Uterus (tissue), 4 donors: ENCODE results near the gene DPRX. TPM values are rescaled to one million over a fixed set of nuclear protein-coding genes. Genes with fewer than 3 reads are reported as not detected.

Source experiments
- DNase-seq, 2 donors: peaks; one replicate each; pipeline ENCODE4 v3.0.0-alpha.2; 2019 to 2020
- H3K27ac ChIP-seq, 2 donors: fragments of 200-600 bp; sonication (generic); 1 replicate in 1 of 2; 2 replicates in 1 of 2; pipeline ENCODE4 v1.5.1; 2016 to 2018
- H3K27me3 ChIP-seq, 2 donors: fragments of 200-600 bp; sonication (generic); one replicate each; pipeline ENCODE4 v1.5.1; 2018 to 2019; ENCODE audit warnings: control low read depth in 1 of 2
- H3K36me3 ChIP-seq, 2 donors: fragments of 200-600 bp; sonication (generic); one replicate each; pipeline ENCODE4 v1.5.1; 2019; ENCODE audit warnings: control low read depth in 1 of 2
- H3K4me1 ChIP-seq, 2 donors: fragments of 200-600 bp; sonication (generic); one replicate each; pipeline ENCODE4 v1.5.1; 2018 to 2019; ENCODE audit warnings: control low read depth in 1 of 2
- H3K4me3 ChIP-seq, 2 donors: fragments of 200-600 bp; sonication (generic); 1 replicate in 1 of 2; 2 replicates in 1 of 2; pipeline ENCODE4 v1.5.1; 2018 to 2019; ENCODE audit warnings: mild to moderate bottlenecking in 1 of 2
- H3K9me3 ChIP-seq, 2 donors: fragments of 200-600 bp; sonication (generic); one replicate each; pipeline ENCODE4 v1.5.1; 2019; ENCODE audit warnings: control low read depth in 1 of 2
- POLR2A ChIP-seq, 2 donors: fragments of 450-650 bp; IDR thresholded peaks; one replicate each; pipeline ENCODE4 v1.6.1; 2016; ENCODE audit warnings: antibody characterized with exemption in 2 of 2, mild to moderate bottlenecking in 1 of 2, moderate library complexity in 1 of 2
- intact Hi-C: fragments of 100-400 bp; cut with DNase I; formaldehyde crosslinking; loops from one replicate; pipeline ENCODE4 v1.15.1; 2023; ENCODE audit warnings: low total_unique reads
- microRNA counts, 2 donors: library from miRNA; unstranded; fragments of <30 nt; microRNA quantifications; one replicate each; lab custom pipeline; 2016 to 2017
- microRNA-seq: library from miRNA; unstranded; fragments of <30 nt; microRNA quantifications from one replicate; pipeline ENCODE4, GENCODE V29; 2016; ENCODE audit warnings: borderline microRNAs expressed, borderline replicate concordance
- small RNA-seq: library from RNA; depleted of rRNA; stranded (forward); fragments of <200 nt; gene quantifications from one replicate; pipeline ENCODE3, GENCODE V24; 2016
- total RNA-seq, 4 donors: library from RNA; depleted of rRNA in 3 of 4; stranded (reverse); fragments of >200 nt in 3 of 4; gene quantifications; one replicate each; pipeline versions ENCODE4 v1.1.0 to v1.2.4, GENCODE V29; 2014 to 2023
- TF ChIP-seq, protein P1 (sequence below), 4 experiments: fragments of 200-600 bp in 2 of 4; fragments of 450-650 bp in 2 of 4; sonication (generic) in 2 of 4; IDR thresholded peaks; one replicate each; pipeline ENCODE4 v1.5.1; 2016 to 2019; ENCODE audit warnings: antibody characterized with exemption in 4 of 4, mild to moderate bottlenecking in 2 of 4, moderate library complexity in 1 of 4
- donor health status: DM: yes; HTN: yes; CAD: no.

DPRX gene
- total RNA-seq, 4 donors from 2014 or later = not detected

DNA sequence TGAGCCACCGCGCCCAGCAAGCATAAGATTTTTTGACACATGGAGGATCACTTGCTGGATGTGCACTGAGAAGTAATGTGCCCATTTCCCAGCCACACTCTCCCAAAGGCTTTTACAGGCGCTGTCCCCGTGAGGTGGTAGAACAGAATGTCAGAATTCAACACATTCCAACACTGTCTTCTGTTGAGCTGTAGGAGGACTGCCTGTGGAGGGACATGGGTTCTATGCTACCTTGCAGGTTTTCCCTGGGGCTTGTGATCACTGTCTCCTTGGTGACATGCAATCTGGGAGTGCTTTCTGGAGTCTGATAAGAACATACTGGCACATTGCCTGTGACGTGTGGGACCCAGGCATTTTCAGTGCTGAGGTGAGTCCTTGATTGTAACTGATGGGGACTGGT, 38.5 kb downstream of the DPRX start:
- H3K27me3 ChIP-seq = no peaks in the 10 kb centered on the region
- no peak for TF ChIP-seq POLR2A (IDR thresholded peaks at IDR 0.05)
- TF ChIP-seq, protein P1, sequence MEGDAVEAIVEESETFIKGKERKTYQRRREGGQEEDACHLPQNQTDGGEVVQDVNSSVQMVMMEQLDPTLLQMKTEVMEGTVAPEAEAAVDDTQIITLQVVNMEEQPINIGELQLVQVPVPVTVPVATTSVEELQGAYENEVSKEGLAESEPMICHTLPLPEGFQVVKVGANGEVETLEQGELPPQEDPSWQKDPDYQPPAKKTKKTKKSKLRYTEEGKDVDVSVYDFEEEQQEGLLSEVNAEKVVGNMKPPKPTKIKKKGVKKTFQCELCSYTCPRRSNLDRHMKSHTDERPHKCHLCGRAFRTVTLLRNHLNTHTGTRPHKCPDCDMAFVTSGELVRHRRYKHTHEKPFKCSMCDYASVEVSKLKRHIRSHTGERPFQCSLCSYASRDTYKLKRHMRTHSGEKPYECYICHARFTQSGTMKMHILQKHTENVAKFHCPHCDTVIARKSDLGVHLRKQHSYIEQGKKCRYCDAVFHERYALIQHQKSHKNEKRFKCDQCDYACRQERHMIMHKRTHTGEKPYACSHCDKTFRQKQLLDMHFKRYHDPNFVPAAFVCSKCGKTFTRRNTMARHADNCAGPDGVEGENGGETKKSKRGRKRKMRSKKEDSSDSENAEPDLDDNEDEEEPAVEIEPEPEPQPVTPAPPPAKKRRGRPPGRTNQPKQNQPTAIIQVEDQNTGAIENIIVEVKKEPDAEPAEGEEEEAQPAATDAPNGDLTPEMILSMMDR (IDR thresholded peaks at IDR 0.05) = no peak
- no peaks in the 10 kb centered on the region for H3K36me3 ChIP-seq
- DNase-seq = no peak
- H3K27ac ChIP-seq = no peak overlapping the region
- H3K4me1 ChIP-seq = no peaks in the 10 kb centered on the region
- no peak overlapping the region for H3K4me3 ChIP-seq
- intact Hi-C loops = no loop called here
- H3K9me3 ChIP-seq = no peaks in the 10 kb centered on the region

DNA sequence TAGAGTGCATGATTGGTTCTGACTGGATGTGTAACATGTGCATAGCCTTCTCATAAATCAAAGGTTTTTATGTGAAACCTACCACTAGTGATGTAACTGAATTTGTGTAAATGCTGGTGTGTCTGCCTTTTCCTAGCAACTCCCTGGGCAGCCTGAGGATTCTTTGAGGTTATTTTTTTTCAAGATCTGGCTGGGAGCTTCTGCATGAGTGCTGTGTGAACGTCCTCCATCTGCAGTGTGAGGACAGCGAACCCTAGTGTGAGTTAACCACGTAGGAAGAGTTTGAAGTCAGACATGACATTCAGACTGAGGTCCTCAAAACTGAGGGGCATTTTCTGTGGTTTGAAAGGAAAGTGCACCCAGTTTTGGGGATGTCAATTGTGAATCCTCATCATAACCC, 39.9 kb downstream of the DPRX start:
- DNase-seq = no peak
- Histone ChIP-seq H3K36me3 (no peaks in the 10 kb centered on the region), H3K27me3 (no peaks in the 10 kb centered on the region), H3K4me3 (no peak overlapping the region), H3K4me1 (no peaks in the 10 kb centered on the region), H3K27ac (no peak overlapping the region), H3K9me3 (no peaks in the 10 kb centered on the region)
- TF ChIP-seq POLR2A (IDR thresholded peaks at IDR 0.05) = no peak
- TF ChIP-seq, protein P1 (IDR thresholded peaks at IDR 0.05) = no peak
- intact Hi-C loops = no loop called here

MicroRNA genes within 50 kb of the gene (microRNA counts, 767-probe panel; counts per million panel counts)
- microRNA hsa-miR-1323 (lab: Ali Mortazavi, UCI) = 0 to 1,464 counts per million in 2 donors
- microRNA hsa-miR-498 (lab: Ali Mortazavi, UCI) = 0 counts per million in 2 donors
- microRNA hsa-miR-512-3p (lab: Ali Mortazavi, UCI) = 0 counts per million in 2 donors
- microRNA hsa-miR-512-5p (lab: Ali Mortazavi, UCI) = 0 counts per million in 2 donors
- 0 counts per million in 2 donors for microRNA hsa-miR-515-3p (lab: Ali Mortazavi, UCI)
- microRNA hsa-miR-515-5p (lab: Ali Mortazavi, UCI) = 0 counts per million in 2 donors
- 0 counts per million in 2 donors for microRNA hsa-miR-519c-3p (lab: Ali Mortazavi, UCI)
- microRNA hsa-miR-519e-3p (lab: Ali Mortazavi, UCI) = 0 counts per million in 2 donors
- microRNA hsa-miR-520e (lab: Ali Mortazavi, UCI) = 0 counts per million in 2 donors
- microRNA hsa-miR-520f (lab: Ali Mortazavi, UCI) = 0 counts per million in 2 donors

Small RNA genes lying within 50 kb of the gene (microRNA-seq; reads per million reads assigned to microRNA genes)
- gene MIR1323 (not detected), gene MIR498 (not detected), gene MIR512-1 (not detected), gene MIR512-2 (not detected), gene MIR515-1 (not detected), gene MIR515-2 (not detected), gene MIR519C (not detected), gene MIR519E (not detected), gene MIR520E (not detected), gene MIR520F (not detected)

Small RNA genes lying within 50 kb of the gene (small RNA-seq; reads per million reads assigned to genes)
- gene MIR1323 (not detected), gene MIR498 (not detected), gene MIR512-1 (not detected), gene MIR512-2 (not detected), gene MIR515-1 (not detected), gene MIR515-2 (not detected), gene MIR519C (not detected), gene MIR519E (not detected), gene MIR520E (not detected), gene RNU6-698P (not detected)

Other genes starting within 250 kb of the DPRX start
- gene ZNF765, start 236.8 kb upstream of the DPRX start, total RNA-seq = 10 to 100 TPM in 3 of 4 donors, 1 to 10 TPM in 1; 5.1 to 28.8 (median 23.6) TPM
- gene ZNF761, start 200.0 kb upstream of the DPRX start, total RNA-seq = 10 to 100 TPM in 2 of 4 donors, 1 to 10 TPM in 2; 4.6 to 16.3 (median 8.8) TPM
- 10 to 100 TPM in 1 of 4 donors, 1 to 10 TPM in 3; 1.8 to 10.8 (median 6.7) TPM for gene ZNF813, start 164.3 kb upstream of the DPRX start, total RNA-seq
- gene ZNF331, start 93.9 kb upstream of the DPRX start, total RNA-seq = 10 to 100 TPM in 3 of 4 donors, 1 to 10 TPM in 1; 9.4 to 39.0 (median 17.0) TPM
- gene NLRP12, start 192.3 kb downstream of the DPRX start, total RNA-seq = under 1 TPM in 3 of 4 donors, not detected in 1; 0.34 to 0.90 (median 0.59) TPM
- 100 to 1,000 TPM in 1 of 4 donors, 10 to 100 TPM in 3; 22.7 to 386 (median 77.4) TPM for gene MYADM, start 235.9 kb downstream of the DPRX start, total RNA-seq